MM.1S (cell line): ENCODE measurements around the gene OBP2B.

Source experiments
- DNase-seq: peaks from one replicate; pipeline ENCODE4 v3.0.0-alpha.2; 2015
- H2AFZ ChIP-seq: fragments of 300-600 bp; sonication (generic); 2 replicates; pipeline ENCODE4 v1.6.0; 2016; ENCODE audit warnings: antibody characterized with exemption, low read length
- H3F3A ChIP-seq: fragments of 300-600 bp; sonication (generic); 2 replicates; pipeline ENCODE4 v1.6.1; 2016; ENCODE audit warnings: mild to moderate bottlenecking, antibody characterized with exemption, low read length, moderate library complexity, mixed read lengths; ENCODE audit not compliant: insufficient read depth
- H3K27ac ChIP-seq: fragments of 300-600 bp; sonication (generic); 2 replicates; pipeline ENCODE4 v1.5.1; 2016; ENCODE audit warnings: mild to moderate bottlenecking, low read length
- H3K27me3 ChIP-seq: fragments of 300-600 bp; sonication (generic); replicated peaks from 2 replicates; pipeline ENCODE4 v1.6.0; 2016; ENCODE audit warnings: low read length; ENCODE audit not compliant: insufficient read depth
- H3K36me3 ChIP-seq: fragments of 300-600 bp; sonication (generic); replicated peaks from 2 replicates; pipeline ENCODE4 v1.6.1; 2016; ENCODE audit warnings: mild to moderate bottlenecking, low read length, mixed read lengths; ENCODE audit not compliant: insufficient read depth
- H3K4me1 ChIP-seq: fragments of 300-600 bp; sonication (generic); 2 replicates; pipeline ENCODE4 v1.6.1; 2016; ENCODE audit warnings: low read length, mixed read lengths
- H3K4me2 ChIP-seq: fragments of 300-600 bp; sonication (generic); 2 replicates; pipeline ENCODE4 v1.6.0; 2016; ENCODE audit warnings: low read depth, low read length
- H3K4me3 ChIP-seq: fragments of 300-600 bp; sonication (generic); 2 replicates; pipeline ENCODE4 v1.5.1; 2016; ENCODE audit warnings: low read length, mixed read lengths
- H3K79me2 ChIP-seq: fragments of 300-600 bp; sonication (generic); 2 replicates; pipeline ENCODE4 v1.6.1; 2016; ENCODE audit warnings: mixed run types, low read length, mixed read lengths
- H3K9ac ChIP-seq: fragments of 300-600 bp; sonication (generic); 2 replicates; pipeline ENCODE4 v1.6.1; 2016; ENCODE audit warnings: low read length, mixed read lengths
- H3K9me2 ChIP-seq: fragments of 300-600 bp; sonication (generic); replicated peaks from 2 replicates; pipeline ENCODE4 v1.6.1; 2016; ENCODE audit warnings: mild to moderate bottlenecking, low read length, mixed read lengths; ENCODE audit not compliant: insufficient read depth
- H3K9me3 ChIP-seq: fragments of 300-600 bp; sonication (generic); replicated peaks from 2 replicates; pipeline ENCODE4 v1.6.1; 2016; ENCODE audit warnings: mild to moderate bottlenecking, low read length, mixed read lengths; ENCODE audit not compliant: insufficient read depth
- H4K20me1 ChIP-seq: fragments of 300-600 bp; sonication (generic); 2 replicates; pipeline ENCODE4 v1.6.1; 2016; ENCODE audit warnings: mild to moderate bottlenecking, low read length, moderate library complexity, mixed read lengths; ENCODE audit not compliant: insufficient read depth
- CTCF ChIP-seq: fragments of 300-600 bp; sonication (generic); IDR thresholded peaks from 2 replicates; pipeline ENCODE4 v1.5.1; 2016; ENCODE audit warnings: antibody characterized with exemption, low read length, mixed read lengths
- EZH2 ChIP-seq: fragments of 300-600 bp; sonication (generic); optimal IDR thresholded peaks from 2 replicates; pipeline ENCODE3; 2017; ENCODE audit warnings: low read depth, mild to moderate bottlenecking, antibody characterized with exemption, low read length, mixed read lengths
- EZH2phosphoT487 ChIP-seq: fragments of 300-600 bp; sonication (generic); IDR thresholded peaks from 2 replicates; pipeline ENCODE4 v1.6.1; 2018; ENCODE audit warnings: antibody characterized with exemption, low read length

OBP2B gene

GRCh38 chr9:133167769-133168168 is 41.3 kb downstream of the OBP2B start:
- Histone ChIP-seq H3F3A (no peaks in the 10 kb centered on the region), H3K27ac (no peak overlapping the region), H3K4me1 (no peaks in the 10 kb centered on the region), H3K36me3 (no peaks in the 10 kb centered on the region), H3K9me2 (no peaks in the 10 kb centered on the region), H3K4me2 (no peak overlapping the region), H3K27me3 (peaks cover 92% of the 10 kb centered on the region), H4K20me1 (no peaks in the 10 kb centered on the region), H3K79me2 (no peaks in the 10 kb centered on the region), H3K4me3 (no peak overlapping the region), H2AFZ (no peak overlapping the region), H3K9me3 (no peaks in the 10 kb centered on the region), H3K9ac (no peak overlapping the region)
- TF ChIP-seq EZH2phosphoT487 (no peak), CTCF (no peak), EZH2 (no peak)
- no peak for DNase-seq

GRCh38 chr9:133167096-133167730 is 41.8 kb downstream of the OBP2B start:
- no peaks in the 10 kb centered on the region for H3K4me1 ChIP-seq
- peaks cover 92% of the 10 kb centered on the region for H3K27me3 ChIP-seq
- H3K9me2 ChIP-seq = no peaks in the 10 kb centered on the region
- H3K79me2 ChIP-seq = no peaks in the 10 kb centered on the region
- no peak overlapping the region for H3K4me3 ChIP-seq
- no peak overlapping the region for H3K27ac ChIP-seq
- no peaks in the 10 kb centered on the region for H3F3A ChIP-seq
- no peaks in the 10 kb centered on the region for H4K20me1 ChIP-seq
- H3K9me3 ChIP-seq = no peaks in the 10 kb centered on the region
- no peak overlapping the region for H2AFZ ChIP-seq
- no peaks in the 10 kb centered on the region for H3K36me3 ChIP-seq
- no peak for DNase-seq
- H3K4me2 ChIP-seq = no peak overlapping the region
- H3K9ac ChIP-seq = no peak overlapping the region
- no peak for TF ChIP-seq CTCF
- no peak for TF ChIP-seq EZH2phosphoT487
- TF ChIP-seq EZH2 = no peak

- H3K27me3 ChIP-seq = peaks cover 88% of the 10 kb centered on the region
- H3F3A ChIP-seq = no peaks in the 10 kb centered on the region
- H3K79me2 ChIP-seq = no peaks in the 10 kb centered on the region
- no peak overlapping the region for H3K4me3 ChIP-seq
- H3K27ac ChIP-seq = no peak overlapping the region
- no peak overlapping the region for H3K9ac ChIP-seq
- H4K20me1 ChIP-seq = no peaks in the 10 kb centered on the region
- H3K9me2 ChIP-seq = no peaks in the 10 kb centered on the region
- H3K36me3 ChIP-seq = no peaks in the 10 kb centered on the region
- no peaks in the 10 kb centered on the region for H3K4me1 ChIP-seq
- TF ChIP-seq EZH2 (no peak), CTCF (no peak), EZH2phosphoT487 (no peak)
- H3K4me2 ChIP-seq = no peak overlapping the region
- H3K9me3 ChIP-seq = no peaks in the 10 kb centered on the region
- H2AFZ ChIP-seq = no peak overlapping the region
- no peak for DNase-seq
Observed at GRCh38 chr9:133166392-133166791, 42.7 kb downstream of the OBP2B start.

- no peaks in the 10 kb centered on the region for H3F3A ChIP-seq
- TF ChIP-seq EZH2 (no peak), EZH2phosphoT487 (no peak), CTCF (no peak)
- no peaks in the 10 kb centered on the region for H3K79me2 ChIP-seq
- no peak overlapping the region for H2AFZ ChIP-seq
- H3K4me3 ChIP-seq = no peak overlapping the region
- no peak for DNase-seq
- H3K27ac ChIP-seq = no peak overlapping the region
- no peak overlapping the region for H3K9ac ChIP-seq
- no peaks in the 10 kb centered on the region for H3K9me2 ChIP-seq
- no peaks in the 10 kb centered on the region for H3K4me1 ChIP-seq
- H3K9me3 ChIP-seq = no peaks in the 10 kb centered on the region
- H3K27me3 ChIP-seq = peaks cover 89% of the 10 kb centered on the region
- H4K20me1 ChIP-seq = no peaks in the 10 kb centered on the region
- H3K36me3 ChIP-seq = no peaks in the 10 kb centered on the region
- no peak overlapping the region for H3K4me2 ChIP-seq
Observed at GRCh38 chr9:133165452-133165730, 43.7 kb downstream of the OBP2B start.
